K562 (cell line): ENCODE measurements around the gene DAPK2. TPM values are rescaled to one million over a fixed set of nuclear protein-coding genes. Genes with fewer than 3 reads are reported as not detected.

Source experiments
- ATAC-seq: fragments of 200-7000 bp; cut with Tn5 transposase; 3 replicates; pipeline ENCODE4 v1.9.1; 2020; ENCODE audit warnings: moderate library complexity
- BruUV-seq: library from RNA; stranded (reverse); fragments of 400-500 nt; replicated peaks from 2 replicates; lab custom pipeline; 2021; lab: Mats Ljungman, UMichigan
- CTCF ChIA-PET: fragments of 300-600 bp; formaldehyde crosslinking; extraction: SDS; loops from one replicate; lab custom pipeline; 2021; ENCODE audit warnings: low intra/inter-chr PET ratio; lab: Yijun Ruan, JAX
- POLR2A ChIA-PET: fragments of 300-600, 350-650 bp; sonication (Branson Sonifier 250); formaldehyde crosslinking; extraction: SDS; loops from one replicate; lab custom pipeline; 2021; ENCODE audit warnings: antibody characterized with exemption, inconsistent platforms; lab: Yijun Ruan, JAX
- DNase-seq, 4 experiments: peaks; one replicate each; pipeline versions ENCODE4 v3.0.0 to v3.0.0-alpha.2; 2011 to 2018; ENCODE audit warnings: low spot score in 3 of 4, mixed read lengths in 3 of 4; ENCODE audit errors: extremely low read depth in 1 of 4
- FAIRE-seq: peaks from 2 replicates; lab custom pipeline; 2011; peaks lifted over from hg19 to GRCh38; lab: Jason Lieb, UNC
- H2AFZ ChIP-seq: 2 replicates; pipeline ENCODE4 v1.6.0; 2011; ENCODE audit warnings: low read depth, low read length, control low read depth, inconsistent platforms
- H3K27ac ChIP-seq: fragments of 200-600 bp; 3 replicates; pipeline ENCODE4 v1.8.0; 2011; ENCODE audit warnings: low read depth, mild to moderate bottlenecking, control low read depth, inconsistent platforms, low read length, moderate library complexity, mixed read lengths; ENCODE audit errors: extremely low read depth
- H3K27me3 ChIP-seq, 2 experiments: fragments of 300-600 bp in 1 of 2; 2 replicates in 1 of 2; 3 replicates in 1 of 2; pipeline versions ENCODE4 v1.6.0 to v1.8.0; 2011; ENCODE audit warnings: inconsistent platforms in 2 of 2, low read length in 2 of 2, mild to moderate bottlenecking in 1 of 2, mixed read lengths in 1 of 2, moderate library complexity in 1 of 2; ENCODE audit not compliant: control insufficient read depth in 2 of 2, insufficient read depth in 2 of 2
- H3K36me3 ChIP-seq: fragments of 300-600 bp; 3 replicates; pipeline ENCODE4 v1.8.0; 2011; ENCODE audit warnings: mild to moderate bottlenecking, low read length, inconsistent platforms; ENCODE audit not compliant: control insufficient read depth, insufficient read depth
- H3K4me1 ChIP-seq, 2 experiments: fragments of 200-600 bp in 1 of 2; replicated peaks in 1 of 2; 2 replicates in 1 of 2; 3 replicates in 1 of 2; pipeline versions ENCODE4 v1.5.1 to v1.8.0; 2011; ENCODE audit warnings: inconsistent platforms in 2 of 2, low read length in 2 of 2, mild to moderate bottlenecking in 1 of 2, mixed read lengths in 1 of 2, moderate library complexity in 1 of 2; ENCODE audit not compliant: control insufficient read depth in 2 of 2, insufficient read depth in 2 of 2
- H3K4me2 ChIP-seq: 2 replicates; pipeline ENCODE4 v1.6.1; 2011; ENCODE audit warnings: low read length, control low read depth, inconsistent platforms, mixed read lengths; ENCODE audit not compliant: insufficient read depth
- H3K4me3 ChIP-seq: fragments of 200-600 bp; sonication (generic), shearing (Covaris generic); 2 replicates; pipeline ENCODE4 v1.5.1; 2016; ENCODE audit warnings: control low read depth, inconsistent platforms
- H3K79me2 ChIP-seq: fragments of 200-600 bp; 3 replicates; pipeline ENCODE4 v1.8.0; 2011; ENCODE audit warnings: low read length, inconsistent platforms; ENCODE audit not compliant: control insufficient read depth, insufficient read depth
- H3K9ac ChIP-seq, 2 experiments: 2 replicates each; pipeline versions ENCODE4 v1.6.0 to v1.6.1; 2011; ENCODE audit warnings: low read depth in 2 of 2, low read length in 2 of 2, control low read depth in 1 of 2, inconsistent platforms in 1 of 2, mild to moderate bottlenecking in 1 of 2, mixed read lengths in 1 of 2; ENCODE audit not compliant: insufficient read depth in 1 of 2
- H3K9me1 ChIP-seq: one replicate; pipeline ENCODE4 v1.6.0; 2011; ENCODE audit warnings: inconsistent platforms, mild to moderate bottlenecking, low read length, moderate library complexity; ENCODE audit not compliant: control insufficient read depth, insufficient read depth
- H3K9me3 ChIP-seq: replicated peaks from 2 replicates; pipeline ENCODE4 v1.5.1; 2011; ENCODE audit warnings: low read depth, low read length, inconsistent platforms; ENCODE audit not compliant: control insufficient read depth, insufficient read depth
- H4K20me1 ChIP-seq: replicated peaks from 2 replicates; pipeline ENCODE4 v1.6.1; 2011; ENCODE audit warnings: low read length, inconsistent platforms, mixed read lengths; ENCODE audit not compliant: control insufficient read depth, insufficient read depth
- CBFA2T3 ChIP-seq: fragments of 450-650 bp; IDR thresholded peaks from 2 replicates; pipeline ENCODE4 v1.6.1; 2017
- CREM ChIP-seq: IDR thresholded peaks from 2 replicates; pipeline ENCODE4 v1.6.1; 2014; ENCODE audit warnings: antibody characterized with exemption, low read depth
- DNMT1 ChIP-seq: fragments of 450-650 bp; IDR thresholded peaks from 2 replicates; pipeline ENCODE4 v1.6.1; 2016; ENCODE audit warnings: antibody characterized with exemption, mild to moderate bottlenecking
- GATAD2A ChIP-seq: fragments of 450-650 bp; IDR thresholded peaks from 2 replicates; pipeline ENCODE4 v1.6.1; 2017
- HCFC1 ChIP-seq: IDR thresholded peaks from 2 replicates; pipeline ENCODE4 v1.6.1; 2012; ENCODE audit warnings: low read depth, low read length, improper control_type of control experiment
- HDAC1 ChIP-seq, 2 experiments: fragments of 450-650 bp; IDR thresholded peaks; 2 replicates each; pipeline ENCODE4 v1.6.1; 2016 to 2017; ENCODE audit warnings: inconsistent platforms in 1 of 2, mild to moderate bottlenecking in 1 of 2, moderate library complexity in 1 of 2
- HDAC2 ChIP-seq: fragments of 450-650 bp; IDR thresholded peaks from 2 replicates; pipeline ENCODE4 v1.6.1; 2016; ENCODE audit warnings: mild to moderate bottlenecking
- KDM1A ChIP-seq, 2 experiments: fragments of 450-650 bp; IDR thresholded peaks; 2 replicates each; pipeline ENCODE4 v1.6.1; 2016; ENCODE audit warnings: mild to moderate bottlenecking in 2 of 2
- MECOM ChIP-seq: fragments of 250-450 bp; sonication (Bioruptor Pico); IDR thresholded peaks from 2 replicates; pipeline ENCODE4 v1.8.0; 2022; ENCODE audit warnings: inconsistent platforms
- NCOA1 ChIP-seq: fragments of 450-650 bp; IDR thresholded peaks from 2 replicates; pipeline ENCODE4 v1.6.1; 2016; ENCODE audit warnings: low read depth
- NR2C1 ChIP-seq, 2 experiments: fragments of 450-650 bp; IDR thresholded peaks; 2 replicates each; pipeline ENCODE4 v1.6.1; 2017; ENCODE audit warnings: mild to moderate bottlenecking in 2 of 2, antibody characterized with exemption in 1 of 2, inconsistent platforms in 1 of 2, missing compliant biosample characterization in 1 of 2, missing genetic modification characterization in 1 of 2
- POLR2H ChIP-seq: IDR thresholded peaks from 2 replicates; pipeline ENCODE4 v1.6.1; 2016; ENCODE audit warnings: missing genetic modification characterization, low read depth, mild to moderate bottlenecking, control low read depth, missing compliant biosample characterization, moderate library complexity
- PRMT5 ChIP-seq: sonication (generic); formaldehyde crosslinking; IDR thresholded peaks from 2 replicates; pipeline ENCODE4 v1.5.0; 2020; ENCODE audit warnings: missing genetic modification reagents
- RCOR1 ChIP-seq, 2 experiments: IDR thresholded peaks; 2 replicates each; pipeline ENCODE4 v1.6.1; 2012; ENCODE audit warnings: low read depth in 2 of 2, low read length in 2 of 2, borderline replicate concordance in 1 of 2, improper control_type of control experiment in 1 of 2
- ZFP1 ChIP-seq: fragments of 450-650 bp; formaldehyde crosslinking; IDR thresholded peaks from 2 replicates; pipeline ENCODE4 v1.4.0; 2020; ENCODE audit warnings: mild to moderate bottlenecking, mixed read lengths
- ZNF224 ChIP-seq: sonication (generic); formaldehyde crosslinking; IDR thresholded peaks from 2 replicates; pipeline ENCODE4 v1.8.0; 2022; ENCODE audit warnings: mild to moderate bottlenecking, missing genetic modification reagents
- ZNF668 ChIP-seq: fragments of 250-450 bp; sonication (Bioruptor Pico); IDR thresholded peaks from 2 replicates; pipeline ENCODE4 v1.8.0; 2022; ENCODE audit warnings: mild to moderate bottlenecking, inconsistent platforms
- WGBS: fragments of 100-300 bp; shearing (Covaris generic); methylation state at CpG from one replicate; pipeline ENCODE4 v1.1.6; 2016; ENCODE audit warnings: low coverage, mixed read lengths; ENCODE audit not compliant: insufficient coverage; ENCODE audit errors: missing lambda C conversion rate; 5-methylcytosine and 5-hydroxymethylcytosine counted together
- in situ Hi-C: fragments of 300-500 bp; cut with MboI; formaldehyde crosslinking; loops from 4 replicates; pipeline ENCODE4 v1.15.0; 2018; ENCODE audit warnings: inconsistent platforms, mixed read lengths
- intact Hi-C: fragments of 100-400 bp; cut with micrococcal nuclease; formaldehyde crosslinking; loops from 2 replicates; pipeline ENCODE4 v1.14.2; 2022
- polyA plus RNA-seq, 8 experiments: library from polyadenylated mRNA; depleted of rRNA in 4 of 8; stranded (reverse) in 5 of 8; unstranded in 3 of 8; fragments of >200 nt; fragmentation: Nextera tagmentation in 2 of 8; fragmentation: Illumina TruSeq in 1 of 8; extraction: Ambion mirVana in 2 of 8; extraction: Trizol in 1 of 8; gene quantifications; 2 replicates each; pipeline versions ENCODE4 v1.2.1 to v1.2.3, GENCODE V29; 2011 to 2014; ENCODE audit warnings: inconsistent platforms in 1 of 8, missing spikeins in 1 of 8
- total RNA-seq, 7 experiments: library from RNA; depleted of rRNA in 6 of 7; stranded (reverse); fragments of >200 nt in 6 of 7; fragmentation: Illumina TruSeq in 2 of 7; extraction: Trizol in 2 of 7; gene quantifications; 2 replicates each; pipeline versions ENCODE4 v1.2.1 to v1.2.3, GENCODE V29; 2011 to 2021; ENCODE audit warnings: low replicate concordance in 1 of 7
- TF ChIP-seq, protein P1 (sequence below): fragments of 450-650 bp; IDR thresholded peaks from 2 replicates; pipeline ENCODE4 v1.6.1; 2018; ENCODE audit not compliant: partially characterized antibody
- TF ChIP-seq, protein P2 (sequence below): sonication (generic); formaldehyde crosslinking; IDR thresholded peaks from 2 replicates; pipeline ENCODE4 v1.8.1; 2023; ENCODE audit warnings: mild to moderate bottlenecking, missing genetic modification reagents

Gene DAPK2
- total and polyA plus RNA-seq, 9 of the 15 experiments (the other 6 are each of a cell fraction or from before 2014, with no cell fraction given), result 0.14 to 5.2 (median 2.2) TPM

DNA sequence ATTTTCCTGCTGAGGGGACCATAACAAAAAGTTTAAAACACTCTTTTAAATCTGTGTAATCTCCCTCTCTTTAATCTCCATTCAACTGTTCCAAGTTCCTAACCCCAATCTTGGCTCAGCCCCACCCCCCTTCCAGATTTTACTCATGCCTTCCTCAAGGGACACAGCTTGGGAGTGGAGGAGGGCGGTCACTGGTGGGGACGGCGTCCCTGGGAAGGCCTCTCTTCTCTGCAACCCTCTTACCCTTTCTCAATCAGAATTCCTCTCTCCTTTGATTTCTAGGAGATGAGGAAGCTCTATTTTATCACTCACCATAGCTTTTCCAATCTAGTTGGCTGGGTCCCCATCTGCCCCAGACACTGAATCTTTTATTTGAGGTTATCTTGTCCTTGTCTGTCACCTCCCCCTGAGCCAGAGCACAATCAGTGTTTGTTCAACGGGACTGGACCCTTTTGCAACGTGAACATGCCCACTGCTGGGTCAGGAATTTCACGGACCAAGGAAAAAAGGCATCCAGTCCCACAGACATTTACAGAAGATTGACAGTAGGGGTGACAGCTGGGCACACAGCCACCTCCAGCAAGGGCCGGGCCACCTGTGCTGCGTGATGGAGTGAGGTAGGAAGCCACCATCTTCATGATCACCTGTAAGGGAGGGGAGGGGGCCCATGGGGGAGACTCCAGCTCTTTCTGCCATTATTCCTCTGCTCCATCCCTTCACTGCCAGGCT lies 128.5 kb downstream of the DAPK2 start:
- H4K20me1 ChIP-seq, result no peaks in the 10 kb centered on the region
- TF ChIP-seq NCOA1 (no peak), DNMT1 (no peak), GATAD2A (no peak), ZFP1 (CRISPR knock-in tag) (no peak), HDAC1 (IDR thresholded peaks at IDR 0.05) (peak in 1 of 2 experiments; percentile 46; a peak in 2 of 4 replicates), MECOM (CRISPR knock-in tag) (0 out of 2 replicates have a peak, but pooled peaks have one; percentile 50), CREM (no peak), PRMT5 (CRISPR knock-in tag) (no peak), HCFC1 (no peak), ZNF224 (CRISPR knock-in tag) (no peak), NR2C1 (IDR thresholded peaks at IDR 0.05) (no peak), NR2C1 (tag; IDR thresholded peaks at IDR 0.05) (no peak), KDM1A (IDR thresholded peaks at IDR 0.05) (peak; percentile 90 to 94), POLR2H (tag) (no peak), CBFA2T3 (0 out of 2 replicates have a peak, but pooled peaks have one; percentile 37), RCOR1 (IDR thresholded peaks at IDR 0.05; ENCODE audit: borderline replicate concordance in 1 of 2, low read depth in 2 of 2, low read length in 2 of 2) (peak in 1 of 2 experiments; percentile 70; a peak in 2 of 4 replicates), ZNF668 (CRISPR knock-in tag) (no peak), HDAC2 (0 out of 2 replicates have a peak, but pooled peaks have one; percentile 53)
- TF ChIP-seq, protein P1, sequence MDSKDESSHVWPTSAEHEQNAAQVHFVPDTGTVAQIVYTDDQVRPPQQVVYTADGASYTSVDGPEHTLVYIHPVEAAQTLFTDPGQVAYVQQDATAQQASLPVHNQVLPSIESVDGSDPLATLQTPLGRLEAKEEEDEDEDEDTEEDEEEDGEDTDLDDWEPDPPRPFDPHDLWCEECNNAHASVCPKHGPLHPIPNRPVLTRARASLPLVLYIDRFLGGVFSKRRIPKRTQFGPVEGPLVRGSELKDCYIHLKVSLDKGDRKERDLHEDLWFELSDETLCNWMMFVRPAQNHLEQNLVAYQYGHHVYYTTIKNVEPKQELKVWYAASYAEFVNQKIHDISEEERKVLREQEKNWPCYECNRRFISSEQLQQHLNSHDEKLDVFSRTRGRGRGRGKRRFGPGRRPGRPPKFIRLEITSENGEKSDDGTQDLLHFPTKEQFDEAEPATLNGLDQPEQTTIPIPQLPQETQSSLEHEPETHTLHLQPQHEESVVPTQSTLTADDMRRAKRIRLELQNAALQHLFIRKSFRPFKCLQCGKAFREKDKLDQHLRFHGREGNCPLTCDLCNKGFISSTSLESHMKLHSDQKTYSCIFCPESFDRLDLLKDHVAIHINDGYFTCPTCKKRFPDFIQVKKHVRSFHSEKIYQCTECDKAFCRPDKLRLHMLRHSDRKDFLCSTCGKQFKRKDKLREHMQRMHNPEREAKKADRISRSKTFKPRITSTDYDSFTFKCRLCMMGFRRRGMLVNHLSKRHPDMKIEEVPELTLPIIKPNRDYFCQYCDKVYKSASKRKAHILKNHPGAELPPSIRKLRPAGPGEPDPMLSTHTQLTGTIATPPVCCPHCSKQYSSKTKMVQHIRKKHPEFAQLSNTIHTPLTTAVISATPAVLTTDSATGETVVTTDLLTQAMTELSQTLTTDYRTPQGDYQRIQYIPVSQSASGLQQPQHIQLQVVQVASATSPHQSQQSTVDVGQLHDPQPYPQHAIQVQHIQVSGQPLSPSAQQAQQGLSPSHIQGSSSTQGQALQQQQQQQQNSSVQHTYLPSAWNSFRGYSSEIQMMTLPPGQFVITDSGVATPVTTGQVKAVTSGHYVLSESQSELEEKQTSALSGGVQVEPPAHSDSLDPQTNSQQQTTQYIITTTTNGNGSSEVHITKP, result no peak
- TF ChIP-seq, protein P2, sequence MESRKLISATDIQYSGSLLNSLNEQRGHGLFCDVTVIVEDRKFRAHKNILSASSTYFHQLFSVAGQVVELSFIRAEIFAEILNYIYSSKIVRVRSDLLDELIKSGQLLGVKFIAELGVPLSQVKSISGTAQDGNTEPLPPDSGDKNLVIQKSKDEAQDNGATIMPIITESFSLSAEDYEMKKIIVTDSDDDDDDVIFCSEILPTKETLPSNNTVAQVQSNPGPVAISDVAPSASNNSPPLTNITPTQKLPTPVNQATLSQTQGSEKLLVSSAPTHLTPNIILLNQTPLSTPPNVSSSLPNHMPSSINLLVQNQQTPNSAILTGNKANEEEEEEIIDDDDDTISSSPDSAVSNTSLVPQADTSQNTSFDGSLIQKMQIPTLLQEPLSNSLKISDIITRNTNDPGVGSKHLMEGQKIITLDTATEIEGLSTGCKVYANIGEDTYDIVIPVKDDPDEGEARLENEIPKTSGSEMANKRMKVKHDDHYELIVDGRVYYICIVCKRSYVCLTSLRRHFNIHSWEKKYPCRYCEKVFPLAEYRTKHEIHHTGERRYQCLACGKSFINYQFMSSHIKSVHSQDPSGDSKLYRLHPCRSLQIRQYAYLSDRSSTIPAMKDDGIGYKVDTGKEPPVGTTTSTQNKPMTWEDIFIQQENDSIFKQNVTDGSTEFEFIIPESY, result no peak

More for the DNA sequence above, 128.5 kb downstream of the DAPK2 start:
- ChIA-PET POLR2A (interaction anchor here (0.6 to 1.4 kb wide), 6 partner anchors 8 to 181 kb away, joined by 3 to 5 read pairs (median 3); no protein-coding TSS in a partner anchor), CTCF (no interaction called here)
- FAIRE-seq (no peak), DNase-seq (no peak), ATAC-seq (no peak)
- Histone ChIP-seq H3K9me3 (no peaks in the 10 kb centered on the region), H3K4me1 (peaks cover 20 to 47% of the 10 kb centered on the region in 2 experiments; a peak in 4 of 5 replicates), H3K79me2 (no peaks in the 10 kb centered on the region), H3K4me2 (no peak overlapping the region), H3K36me3 (no peaks in the 10 kb centered on the region), H3K27ac (no peak overlapping the region), H2AFZ (no peak overlapping the region), H3K4me3 (no peak overlapping the region), H3K27me3 (no peaks in the 10 kb centered on the region), H3K9ac (peak overlapping the region in 1 of 2 experiments; percentile 80; a peak in 2 of 4 replicates), H3K9me1 (peaks cover under 1% of the 10 kb centered on the region)
- WGBS, result 52% methylated on average over 8 of the region's 8 CpGs
- intact Hi-C loops, result no loop called here
- BruUV-seq, result no TSS peak
- in situ Hi-C loops, result no loop called here
